Activated CD4-positive, CD25-positive, alpha-beta regulatory T cell (primary cell): ENCODE results near the gene ELOB.
"Not testable (repeated sequence)": the region's sequence is repeated elsewhere in the genome, so short reads cannot be mapped to it uniquely, and the experiment has no call there.

Experiments
- DNase-seq, 4 experiments: peaks; one replicate each; lab custom pipeline; 2025; lab: John Stamatoyannopoulos, UW

The ELOB gene

GRCh38 chr16:2748757-2749455 is 28.2 kb downstream of the ELOB start:
- no peak for DNase-seq

- no peak for DNase-seq
Measured at GRCh38 chr16:2745961-2746360, 31.1 kb downstream of the ELOB start.

- DNase-seq, result no peak
Measured at GRCh38 chr16:2745116-2745890, 31.8 kb downstream of the ELOB start.

- DNase-seq, result no peak
Measured at GRCh38 chr16:2744711-2745110, 32.4 kb downstream of the ELOB start.

- DNase-seq, result no peak
Measured at GRCh38 chr16:2743007-2743810, 33.9 kb downstream of the ELOB start.

GRCh38 chr16:2742323-2743006 is 34.6 kb downstream of the ELOB start:
- DNase-seq, result no peak

- DNase-seq, result no peak
Measured at GRCh38 chr16:2741168-2741567, 35.9 kb downstream of the ELOB start.

- no peak for DNase-seq
Measured at GRCh38 chr16:2740476-2740875, 36.6 kb downstream of the ELOB start.

- DNase-seq, result no peak
Measured at GRCh38 chr16:2739625-2740430, 37.3 kb downstream of the ELOB start.

GRCh38 chr16:2738615-2739014 is 38.5 kb downstream of the ELOB start:
- no peak for DNase-seq

- no peak for DNase-seq
Measured at GRCh38 chr16:2737895-2738418, 39.1 kb downstream of the ELOB start.

- no peak for DNase-seq
Measured at GRCh38 chr16:2737238-2737605, 39.9 kb downstream of the ELOB start.

GRCh38 chr16:2736476-2737237 is 40.4 kb downstream of the ELOB start:
- no peak for DNase-seq

GRCh38 chr16:2734844-2735515 is 42.1 kb downstream of the ELOB start:
- DNase-seq, result no peak

- no peak for DNase-seq
Measured at GRCh38 chr16:2728034-2728433, 49.0 kb downstream of the ELOB start.

GRCh38 chr16:2726923-2727322 is 50.2 kb downstream of the ELOB start:
- no peak for DNase-seq

GRCh38 chr16:2724816-2725348 is 52.2 kb downstream of the ELOB start:
- DNase-seq, result no peak

GRCh38 chr16:2724088-2724676 is 52.9 kb downstream of the ELOB start:
- no peak for DNase-seq

- not testable (repeated sequence) for DNase-seq
Measured at GRCh38 chr16:2721634-2722173, 55.4 kb downstream of the ELOB start.
